ENCODE results near the gene ABTB2. TPM values are rescaled to one million over a fixed set of nuclear protein-coding genes. Genes with fewer than 3 reads are reported as not detected.

The ABTB2 gene
- total and polyA plus RNA-seq, 2 experiments from 2014 or later, result 2.6 to 12.1 TPM

DNA sequence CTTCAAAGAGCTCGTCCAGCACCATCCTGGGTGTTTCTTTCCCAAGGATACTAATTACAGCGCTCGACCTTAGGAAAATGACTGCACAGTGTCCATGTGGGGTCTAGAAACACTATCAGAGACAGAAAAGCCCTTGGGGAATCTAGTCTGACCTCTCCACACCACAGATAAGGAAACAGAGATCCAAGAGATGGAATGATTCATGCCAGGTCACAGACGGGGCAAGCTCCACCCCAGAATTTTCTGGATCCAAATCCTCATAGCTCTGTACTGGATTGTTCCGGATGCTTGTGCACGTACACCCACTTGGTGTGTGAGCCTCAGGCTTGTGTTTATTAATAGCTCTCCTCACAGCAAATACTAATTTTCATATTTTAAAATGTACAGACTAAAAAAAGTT, 11.3 kb downstream of the ABTB2 start:
- Mint-ChIP-seq H3K36me3 (ENCODE audit: low read depth) (no peaks in the 10 kb centered on the region), H3K27me3 (ENCODE audit: insufficient read depth, low read depth, poor library complexity) (peaks cover 8% of the 10 kb centered on the region)

More for the DNA sequence above, 11.3 kb downstream of the ABTB2 start:
- Histone ChIP-seq H3K4me2 (no peak overlapping the region), H3K79me2 (replicated peaks; ENCODE audit: insufficient read depth) (peaks cover 48% of the 10 kb centered on the region), H3K27ac (ENCODE audit: low read depth) (no peak overlapping the region), H3K4me3 (no peak overlapping the region), H3F3A (replicated peaks; ENCODE audit: low read depth) (no peaks in the 10 kb centered on the region), H3K27me3 (ENCODE audit: insufficient read depth) (no peaks in the 10 kb centered on the region), H4K20me1 (replicated peaks; ENCODE audit: insufficient read depth) (peaks cover 4% of the 10 kb centered on the region; the same call in 1 of the 2 replicates), H3K9me2 (ENCODE audit: insufficient read depth) (no peaks in the 10 kb centered on the region), H2AFZ (no peak overlapping the region), H3K4me1 (ENCODE audit: insufficient read depth) (peaks cover 9% of the 10 kb centered on the region), H3K36me3 (ENCODE audit: insufficient read depth) (no peaks in the 10 kb centered on the region)
- no peak overlapping the region for H3K27ac Mint-ChIP-seq
- H3K9me3 Mint-ChIP-seq, result no peaks in the 10 kb centered on the region
- no peak overlapping the region for H3K4me3 Mint-ChIP-seq
- DNase-seq (ENCODE audit: low spot score) (no peak), ATAC-seq (no peak)
- peaks cover 26% of the 10 kb centered on the region for H3K4me1 Mint-ChIP-seq
- no peak for TF ChIP-seq EZH2 (IDR thresholded peaks at IDR 0.05; ENCODE audit: low read depth, unreplicated experiment)
- TF ChIP-seq ZNF331 (CRISPR knock-in tag; IDR thresholded peaks at IDR 0.05; ENCODE audit: low read depth), result no peak
- TF ChIP-seq NANOG (IDR thresholded peaks at IDR 0.05; ENCODE audit: borderline replicate concordance), result no peak
- TF ChIP-seq, protein P1, sequence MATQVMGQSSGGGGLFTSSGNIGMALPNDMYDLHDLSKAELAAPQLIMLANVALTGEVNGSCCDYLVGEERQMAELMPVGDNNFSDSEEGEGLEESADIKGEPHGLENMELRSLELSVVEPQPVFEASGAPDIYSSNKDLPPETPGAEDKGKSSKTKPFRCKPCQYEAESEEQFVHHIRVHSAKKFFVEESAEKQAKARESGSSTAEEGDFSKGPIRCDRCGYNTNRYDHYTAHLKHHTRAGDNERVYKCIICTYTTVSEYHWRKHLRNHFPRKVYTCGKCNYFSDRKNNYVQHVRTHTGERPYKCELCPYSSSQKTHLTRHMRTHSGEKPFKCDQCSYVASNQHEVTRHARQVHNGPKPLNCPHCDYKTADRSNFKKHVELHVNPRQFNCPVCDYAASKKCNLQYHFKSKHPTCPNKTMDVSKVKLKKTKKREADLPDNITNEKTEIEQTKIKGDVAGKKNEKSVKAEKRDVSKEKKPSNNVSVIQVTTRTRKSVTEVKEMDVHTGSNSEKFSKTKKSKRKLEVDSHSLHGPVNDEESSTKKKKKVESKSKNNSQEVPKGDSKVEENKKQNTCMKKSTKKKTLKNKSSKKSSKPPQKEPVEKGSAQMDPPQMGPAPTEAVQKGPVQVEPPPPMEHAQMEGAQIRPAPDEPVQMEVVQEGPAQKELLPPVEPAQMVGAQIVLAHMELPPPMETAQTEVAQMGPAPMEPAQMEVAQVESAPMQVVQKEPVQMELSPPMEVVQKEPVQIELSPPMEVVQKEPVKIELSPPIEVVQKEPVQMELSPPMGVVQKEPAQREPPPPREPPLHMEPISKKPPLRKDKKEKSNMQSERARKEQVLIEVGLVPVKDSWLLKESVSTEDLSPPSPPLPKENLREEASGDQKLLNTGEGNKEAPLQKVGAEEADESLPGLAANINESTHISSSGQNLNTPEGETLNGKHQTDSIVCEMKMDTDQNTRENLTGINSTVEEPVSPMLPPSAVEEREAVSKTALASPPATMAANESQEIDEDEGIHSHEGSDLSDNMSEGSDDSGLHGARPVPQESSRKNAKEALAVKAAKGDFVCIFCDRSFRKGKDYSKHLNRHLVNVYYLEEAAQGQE (IDR thresholded peaks at IDR 0.05; ENCODE audit: unreplicated experiment), result no peak
- TF ChIP-seq, protein P2, sequence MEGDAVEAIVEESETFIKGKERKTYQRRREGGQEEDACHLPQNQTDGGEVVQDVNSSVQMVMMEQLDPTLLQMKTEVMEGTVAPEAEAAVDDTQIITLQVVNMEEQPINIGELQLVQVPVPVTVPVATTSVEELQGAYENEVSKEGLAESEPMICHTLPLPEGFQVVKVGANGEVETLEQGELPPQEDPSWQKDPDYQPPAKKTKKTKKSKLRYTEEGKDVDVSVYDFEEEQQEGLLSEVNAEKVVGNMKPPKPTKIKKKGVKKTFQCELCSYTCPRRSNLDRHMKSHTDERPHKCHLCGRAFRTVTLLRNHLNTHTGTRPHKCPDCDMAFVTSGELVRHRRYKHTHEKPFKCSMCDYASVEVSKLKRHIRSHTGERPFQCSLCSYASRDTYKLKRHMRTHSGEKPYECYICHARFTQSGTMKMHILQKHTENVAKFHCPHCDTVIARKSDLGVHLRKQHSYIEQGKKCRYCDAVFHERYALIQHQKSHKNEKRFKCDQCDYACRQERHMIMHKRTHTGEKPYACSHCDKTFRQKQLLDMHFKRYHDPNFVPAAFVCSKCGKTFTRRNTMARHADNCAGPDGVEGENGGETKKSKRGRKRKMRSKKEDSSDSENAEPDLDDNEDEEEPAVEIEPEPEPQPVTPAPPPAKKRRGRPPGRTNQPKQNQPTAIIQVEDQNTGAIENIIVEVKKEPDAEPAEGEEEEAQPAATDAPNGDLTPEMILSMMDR (conservative IDR thresholded peaks at IDR 0.05; ENCODE audit: low read depth in 2 of 2), result no peak
- no peak for TF ChIP-seq STAT1 (IDR thresholded peaks at IDR 0.05; ENCODE audit: unreplicated experiment)
- TF ChIP-seq EZH2phosphoT487 (IDR thresholded peaks at IDR 0.05; ENCODE audit: unreplicated experiment), result no peak
- TF ChIP-seq POLR2AphosphoS5 (IDR thresholded peaks at IDR 0.05; ENCODE audit: low read depth), result no peak
- TF ChIP-seq ZNF114 (CRISPR knock-in tag; IDR thresholded peaks at IDR 0.05), result no peak
- TF ChIP-seq, protein P3, sequence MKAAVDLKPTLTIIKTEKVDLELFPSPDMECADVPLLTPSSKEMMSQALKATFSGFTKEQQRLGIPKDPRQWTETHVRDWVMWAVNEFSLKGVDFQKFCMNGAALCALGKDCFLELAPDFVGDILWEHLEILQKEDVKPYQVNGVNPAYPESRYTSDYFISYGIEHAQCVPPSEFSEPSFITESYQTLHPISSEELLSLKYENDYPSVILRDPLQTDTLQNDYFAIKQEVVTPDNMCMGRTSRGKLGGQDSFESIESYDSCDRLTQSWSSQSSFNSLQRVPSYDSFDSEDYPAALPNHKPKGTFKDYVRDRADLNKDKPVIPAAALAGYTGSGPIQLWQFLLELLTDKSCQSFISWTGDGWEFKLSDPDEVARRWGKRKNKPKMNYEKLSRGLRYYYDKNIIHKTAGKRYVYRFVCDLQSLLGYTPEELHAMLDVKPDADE (IDR thresholded peaks at IDR 0.05), result no peak
- no peak for TF ChIP-seq JUNB (IDR thresholded peaks at IDR 0.05; ENCODE audit: unreplicated experiment)
- no peak for TF ChIP-seq CREB1 (CRISPR knock-in tag; IDR thresholded peaks at IDR 0.05; ENCODE audit: low read depth)
- TF ChIP-seq, protein P4, sequence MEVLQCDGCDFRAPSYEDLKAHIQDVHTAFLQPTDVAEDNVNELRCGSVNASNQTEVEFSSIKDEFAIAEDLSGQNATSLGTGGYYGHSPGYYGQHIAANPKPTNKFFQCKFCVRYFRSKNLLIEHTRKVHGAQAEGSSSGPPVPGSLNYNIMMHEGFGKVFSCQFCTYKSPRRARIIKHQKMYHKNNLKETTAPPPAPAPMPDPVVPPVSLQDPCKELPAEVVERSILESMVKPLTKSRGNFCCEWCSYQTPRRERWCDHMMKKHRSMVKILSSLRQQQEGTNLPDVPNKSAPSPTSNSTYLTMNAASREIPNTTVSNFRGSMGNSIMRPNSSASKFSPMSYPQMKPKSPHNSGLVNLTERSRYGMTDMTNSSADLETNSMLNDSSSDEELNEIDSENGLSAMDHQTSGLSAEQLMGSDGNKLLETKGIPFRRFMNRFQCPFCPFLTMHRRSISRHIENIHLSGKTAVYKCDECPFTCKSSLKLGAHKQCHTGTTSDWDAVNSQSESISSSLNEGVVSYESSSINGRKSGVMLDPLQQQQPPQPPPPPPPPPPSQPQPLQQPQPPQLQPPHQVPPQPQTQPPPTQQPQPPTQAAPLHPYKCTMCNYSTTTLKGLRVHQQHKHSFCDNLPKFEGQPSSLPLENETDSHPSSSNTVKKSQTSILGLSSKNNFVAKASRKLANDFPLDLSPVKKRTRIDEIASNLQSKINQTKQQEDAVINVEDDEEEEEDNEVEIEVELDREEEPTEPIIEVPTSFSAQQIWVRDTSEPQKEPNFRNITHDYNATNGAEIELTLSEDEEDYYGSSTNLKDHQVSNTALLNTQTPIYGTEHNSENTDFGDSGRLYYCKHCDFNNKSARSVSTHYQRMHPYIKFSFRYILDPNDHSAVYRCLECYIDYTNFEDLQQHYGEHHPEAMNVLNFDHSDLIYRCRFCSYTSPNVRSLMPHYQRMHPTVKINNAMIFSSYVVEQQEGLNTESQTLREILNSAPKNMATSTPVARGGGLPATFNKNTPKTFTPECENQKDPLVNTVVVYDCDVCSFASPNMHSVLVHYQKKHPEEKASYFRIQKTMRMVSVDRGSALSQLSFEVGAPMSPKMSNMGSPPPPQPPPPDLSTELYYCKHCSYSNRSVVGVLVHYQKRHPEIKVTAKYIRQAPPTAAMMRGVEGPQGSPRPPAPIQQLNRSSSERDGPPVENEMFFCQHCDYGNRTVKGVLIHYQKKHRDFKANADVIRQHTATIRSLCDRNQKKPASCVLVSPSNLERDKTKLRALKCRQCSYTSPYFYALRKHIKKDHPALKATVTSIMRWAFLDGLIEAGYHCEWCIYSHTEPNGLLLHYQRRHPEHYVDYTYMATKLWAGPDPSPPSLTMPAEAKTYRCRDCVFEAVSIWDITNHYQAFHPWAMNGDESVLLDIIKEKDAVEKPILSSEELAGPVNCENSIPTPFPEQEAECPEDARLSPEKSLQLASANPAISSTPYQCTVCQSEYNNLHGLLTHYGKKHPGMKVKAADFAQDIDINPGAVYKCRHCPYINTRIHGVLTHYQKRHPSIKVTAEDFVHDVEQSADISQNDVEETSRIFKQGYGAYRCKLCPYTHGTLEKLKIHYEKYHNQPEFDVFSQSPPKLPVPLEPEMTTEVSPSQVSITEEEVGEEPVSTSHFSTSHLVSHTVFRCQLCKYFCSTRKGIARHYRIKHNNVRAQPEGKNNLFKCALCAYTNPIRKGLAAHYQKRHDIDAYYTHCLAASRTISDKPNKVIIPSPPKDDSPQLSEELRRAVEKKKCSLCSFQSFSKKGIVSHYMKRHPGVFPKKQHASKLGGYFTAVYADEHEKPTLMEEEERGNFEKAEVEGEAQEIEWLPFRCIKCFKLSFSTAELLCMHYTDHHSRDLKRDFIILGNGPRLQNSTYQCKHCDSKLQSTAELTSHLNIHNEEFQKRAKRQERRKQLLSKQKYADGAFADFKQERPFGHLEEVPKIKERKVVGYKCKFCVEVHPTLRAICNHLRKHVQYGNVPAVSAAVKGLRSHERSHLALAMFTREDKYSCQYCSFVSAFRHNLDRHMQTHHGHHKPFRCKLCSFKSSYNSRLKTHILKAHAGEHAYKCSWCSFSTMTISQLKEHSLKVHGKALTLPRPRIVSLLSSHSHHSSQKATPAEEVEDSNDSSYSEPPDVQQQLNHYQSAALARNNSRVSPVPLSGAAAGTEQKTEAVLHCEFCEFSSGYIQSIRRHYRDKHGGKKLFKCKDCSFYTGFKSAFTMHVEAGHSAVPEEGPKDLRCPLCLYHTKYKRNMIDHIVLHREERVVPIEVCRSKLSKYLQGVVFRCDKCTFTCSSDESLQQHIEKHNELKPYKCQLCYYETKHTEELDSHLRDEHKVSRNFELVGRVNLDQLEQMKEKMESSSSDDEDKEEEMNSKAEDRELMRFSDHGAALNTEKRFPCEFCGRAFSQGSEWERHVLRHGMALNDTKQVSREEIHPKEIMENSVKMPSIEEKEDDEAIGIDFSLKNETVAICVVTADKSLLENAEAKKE (CRISPR knock-in tag; IDR thresholded peaks at IDR 0.05), result no peak

All from GM23338 (cell line).